Measurements from ENCODE around the gene ZC2HC1C.

Gene ZC2HC1C

DNA sequence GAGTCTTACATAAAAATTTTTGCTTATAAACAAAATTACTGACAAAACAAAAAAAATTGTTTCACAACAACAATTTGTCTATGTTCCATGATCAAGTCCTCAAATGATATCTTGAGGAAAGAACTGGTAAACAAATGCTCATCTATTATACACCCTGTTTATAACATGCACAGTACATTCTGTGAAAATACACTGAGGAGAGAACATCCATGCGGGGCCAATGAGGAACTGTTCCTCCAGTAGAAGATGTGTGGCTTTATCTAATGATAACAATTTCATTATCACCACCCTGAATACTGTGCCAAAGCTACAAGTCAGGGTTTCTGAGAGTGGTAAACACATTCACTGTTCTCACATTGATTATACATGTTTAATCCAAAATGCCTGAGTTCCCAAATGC lies 28.9 kb upstream of the ZC2HC1C start:
- no peak overlapping the region for H3K4me3 ChIP-seq (ENCODE audit: low read depth, low read length)
- no peak for DNase-seq (ENCODE audit: low read depth)
- TF ChIP-seq, protein P1, sequence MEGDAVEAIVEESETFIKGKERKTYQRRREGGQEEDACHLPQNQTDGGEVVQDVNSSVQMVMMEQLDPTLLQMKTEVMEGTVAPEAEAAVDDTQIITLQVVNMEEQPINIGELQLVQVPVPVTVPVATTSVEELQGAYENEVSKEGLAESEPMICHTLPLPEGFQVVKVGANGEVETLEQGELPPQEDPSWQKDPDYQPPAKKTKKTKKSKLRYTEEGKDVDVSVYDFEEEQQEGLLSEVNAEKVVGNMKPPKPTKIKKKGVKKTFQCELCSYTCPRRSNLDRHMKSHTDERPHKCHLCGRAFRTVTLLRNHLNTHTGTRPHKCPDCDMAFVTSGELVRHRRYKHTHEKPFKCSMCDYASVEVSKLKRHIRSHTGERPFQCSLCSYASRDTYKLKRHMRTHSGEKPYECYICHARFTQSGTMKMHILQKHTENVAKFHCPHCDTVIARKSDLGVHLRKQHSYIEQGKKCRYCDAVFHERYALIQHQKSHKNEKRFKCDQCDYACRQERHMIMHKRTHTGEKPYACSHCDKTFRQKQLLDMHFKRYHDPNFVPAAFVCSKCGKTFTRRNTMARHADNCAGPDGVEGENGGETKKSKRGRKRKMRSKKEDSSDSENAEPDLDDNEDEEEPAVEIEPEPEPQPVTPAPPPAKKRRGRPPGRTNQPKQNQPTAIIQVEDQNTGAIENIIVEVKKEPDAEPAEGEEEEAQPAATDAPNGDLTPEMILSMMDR (IDR thresholded peaks at IDR 0.05; ENCODE audit: control insufficient read depth, extremely low read depth, insufficient read depth) = no peak

DNA sequence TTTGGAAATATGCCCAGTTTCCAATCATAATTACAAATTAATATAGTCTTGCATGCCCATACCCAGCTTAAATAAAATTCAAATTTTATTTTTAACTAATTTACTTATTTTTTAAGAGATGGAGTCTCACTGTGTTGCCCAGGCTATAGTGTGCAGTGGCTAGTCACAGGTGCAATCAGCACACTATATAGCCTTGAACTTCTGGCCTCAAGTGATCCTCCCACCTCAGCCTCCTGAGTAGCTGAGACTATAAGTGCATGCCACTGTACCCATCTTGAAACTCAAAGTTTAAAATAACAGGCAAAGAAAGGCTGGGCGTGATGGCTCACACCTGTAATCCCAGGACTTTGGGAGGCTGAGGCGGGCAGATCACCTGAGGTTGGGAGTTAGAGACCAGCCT lies 28.5 kb upstream of the ZC2HC1C start:
- TF ChIP-seq, protein P1 (IDR thresholded peaks at IDR 0.05; ENCODE audit: control insufficient read depth, extremely low read depth, insufficient read depth) = no peak
- DNase-seq (ENCODE audit: low read depth) = no peak
- no peak overlapping the region for H3K4me3 ChIP-seq (ENCODE audit: low read depth, low read length)

DNA sequence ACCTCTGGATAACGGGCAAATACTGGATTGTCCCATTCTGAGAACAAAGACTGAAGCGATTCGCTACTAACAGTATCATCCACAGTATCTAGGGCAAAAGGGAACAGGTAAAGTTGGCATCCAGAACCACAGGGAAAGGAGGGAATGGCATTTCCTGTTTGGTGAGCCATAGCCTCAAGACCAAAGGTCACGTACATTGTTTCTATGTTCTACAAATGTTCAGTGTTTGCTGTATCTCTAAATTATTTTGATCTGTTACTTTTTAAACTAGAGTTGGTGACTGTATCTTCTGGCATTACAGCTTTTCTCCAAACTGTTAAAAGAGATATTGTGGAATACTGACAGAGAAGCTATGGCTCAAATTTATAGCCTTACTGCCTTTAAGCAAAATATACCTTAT lies 27.8 kb upstream of the ZC2HC1C start:
- H3K4me3 ChIP-seq (ENCODE audit: low read depth, low read length) = no peak overlapping the region
- no peak for DNase-seq (ENCODE audit: low read depth)
- TF ChIP-seq, protein P1 (IDR thresholded peaks at IDR 0.05; ENCODE audit: control insufficient read depth, extremely low read depth, insufficient read depth) = no peak

DNA sequence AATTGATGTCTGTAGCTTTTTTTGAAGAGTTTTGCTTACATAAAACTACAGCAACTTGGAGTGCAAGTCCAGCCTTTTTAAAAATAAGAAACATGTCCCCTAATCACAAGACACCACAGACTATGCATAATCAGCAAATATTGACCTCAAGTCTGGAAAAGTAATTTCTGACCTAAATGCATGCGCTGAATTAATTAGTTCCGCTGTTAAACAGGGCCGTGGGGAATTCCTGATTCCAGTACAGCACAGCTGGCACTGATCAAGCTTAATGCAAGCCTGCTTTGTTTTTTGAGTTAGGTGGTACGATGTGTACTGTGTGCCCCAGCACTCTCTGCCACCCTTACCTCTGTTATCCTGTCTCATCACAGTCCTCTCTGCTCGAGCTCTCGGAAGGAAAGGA lies 27.4 kb upstream of the ZC2HC1C start:
- no peak overlapping the region for H3K4me3 ChIP-seq (ENCODE audit: low read depth, low read length)
- TF ChIP-seq, protein P1 (IDR thresholded peaks at IDR 0.05; ENCODE audit: control insufficient read depth, extremely low read depth, insufficient read depth) = no peak
- DNase-seq (ENCODE audit: low read depth) = no peak

DNA sequence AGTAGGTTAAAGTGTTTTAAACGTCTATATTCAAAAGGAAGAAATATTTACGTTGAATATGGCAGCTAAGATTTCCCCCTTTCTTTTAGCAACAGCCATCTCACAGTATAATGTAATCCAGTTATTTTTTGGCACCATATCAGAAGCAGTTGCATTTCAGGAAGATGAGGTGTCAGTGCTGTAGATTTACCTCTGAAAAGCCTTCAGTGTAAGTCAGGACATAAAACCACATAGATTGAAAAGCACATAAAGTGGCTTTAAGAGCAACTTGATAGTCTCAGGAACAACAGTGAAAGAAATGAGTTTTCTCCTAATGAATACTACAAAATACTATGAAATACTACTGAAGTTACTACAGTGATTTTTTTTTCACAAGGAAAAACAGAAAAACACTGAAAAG lies 25.1 kb upstream of the ZC2HC1C start:
- H3K4me3 ChIP-seq (ENCODE audit: low read depth, low read length) = no peak overlapping the region
- TF ChIP-seq, protein P1 (IDR thresholded peaks at IDR 0.05; ENCODE audit: control insufficient read depth, extremely low read depth, insufficient read depth) = no peak
- DNase-seq (ENCODE audit: low read depth) = no peak

DNA sequence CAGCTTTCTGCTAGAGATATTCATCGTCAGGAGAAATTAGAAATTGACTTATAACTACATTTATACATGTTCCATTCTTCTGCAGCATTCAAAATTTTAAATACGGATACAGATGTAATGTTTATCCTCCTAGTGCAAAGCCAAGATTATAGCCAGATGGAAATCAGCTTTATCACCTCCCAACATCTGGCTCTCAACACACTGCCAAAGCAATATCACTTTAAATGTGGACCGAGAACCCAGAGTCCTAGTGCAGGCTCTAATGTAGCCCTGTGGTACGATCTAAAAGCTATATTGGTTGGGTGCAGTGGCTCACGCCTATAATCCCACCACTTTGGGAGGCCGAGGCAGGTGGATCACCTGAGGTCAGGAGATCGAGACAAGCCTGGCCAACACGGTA lies 24.7 kb upstream of the ZC2HC1C start:
- no peak for DNase-seq (ENCODE audit: low read depth)
- H3K4me3 ChIP-seq (ENCODE audit: low read depth, low read length) = no peak overlapping the region
- TF ChIP-seq, protein P1 (IDR thresholded peaks at IDR 0.05; ENCODE audit: control insufficient read depth, extremely low read depth, insufficient read depth) = no peak

DNA sequence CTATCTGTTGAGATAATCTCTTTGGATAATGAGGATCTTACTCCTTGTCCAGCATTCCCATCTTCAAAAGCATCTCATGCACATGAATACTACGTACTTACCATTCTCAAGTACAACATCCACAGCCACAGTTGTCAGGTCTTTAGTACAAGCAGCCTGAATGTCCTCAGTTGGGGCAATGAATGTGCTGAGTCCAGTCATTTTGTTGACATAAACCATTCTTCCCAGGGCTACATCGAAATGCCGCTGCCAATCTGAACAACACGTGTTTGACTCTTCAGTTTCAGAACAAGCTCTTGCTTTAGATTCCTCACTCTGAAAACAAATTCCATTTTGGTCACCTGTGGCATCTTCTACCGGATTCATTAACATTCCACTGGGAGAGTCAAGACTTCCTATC lies 23.2 kb upstream of the ZC2HC1C start:
- DNase-seq (ENCODE audit: low read depth) = no peak
- TF ChIP-seq, protein P1 (IDR thresholded peaks at IDR 0.05; ENCODE audit: control insufficient read depth, extremely low read depth, insufficient read depth) = no peak
- H3K4me3 ChIP-seq (ENCODE audit: low read depth, low read length) = no peak overlapping the region
